ENCODE results near the gene BACH2.

The BACH2 gene

GRCh38 chr6:90021711-90022110 is 274.9 kb downstream of the BACH2 start:
- 83% methylated on average over 1 of the region's 2 CpGs; no CpG with 5 or more reads in 1 of the 2 experiments for WGBS, 2 experiments (ENCODE audit: insufficient coverage in 2 of 2)
- Histone ChIP-seq H3K36me3 (ENCODE audit: control insufficient read depth, insufficient read depth, low read length) (no peaks in the 10 kb centered on the region), H3K9me3 (ENCODE audit: control insufficient read depth, low read length) (no peaks in the 10 kb centered on the region), H3K4me3 (ENCODE audit: extremely low read depth, insufficient read depth, low read length, poor library complexity, severe bottlenecking) (no peak overlapping the region), H3K27ac (ENCODE audit: low read depth, low read length, severe bottlenecking) (no peak overlapping the region), H3K4me1 (ENCODE audit: control insufficient read depth, insufficient read depth, low read length, poor library complexity, severe bottlenecking) (no peaks in the 10 kb centered on the region)

DNA sequence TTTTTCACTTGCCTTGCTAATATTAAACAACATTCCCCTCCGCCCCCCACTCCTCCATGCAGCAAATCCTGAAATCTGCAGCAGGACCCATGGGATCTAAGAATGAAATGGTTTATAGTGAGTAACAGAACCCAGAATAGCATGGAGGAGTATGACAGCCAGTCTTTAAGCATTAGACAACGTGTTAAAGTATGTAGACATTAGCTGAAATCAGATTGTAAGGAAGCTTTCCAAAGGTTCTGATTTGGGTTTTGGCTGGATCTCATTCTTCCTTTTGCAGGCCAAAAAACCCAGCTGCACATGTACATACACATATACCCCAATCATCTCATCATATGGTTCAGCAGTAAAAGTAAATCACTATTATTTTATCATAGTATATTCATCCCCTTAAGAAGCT is 275.9 kb downstream of the BACH2 start:
- H3K4me1 ChIP-seq (ENCODE audit: control insufficient read depth, insufficient read depth, low read length, poor library complexity, severe bottlenecking): no peaks in the 10 kb centered on the region
- no peaks in the 10 kb centered on the region for H3K36me3 ChIP-seq (ENCODE audit: control insufficient read depth, insufficient read depth, low read length)
- no peak overlapping the region for H3K4me3 ChIP-seq (ENCODE audit: extremely low read depth, insufficient read depth, low read length, poor library complexity, severe bottlenecking)
- no peaks in the 10 kb centered on the region for H3K9me3 ChIP-seq (ENCODE audit: control insufficient read depth, low read length)
- H3K27ac ChIP-seq (ENCODE audit: low read depth, low read length, severe bottlenecking): no peak overlapping the region
- 100% methylated on average over 1 of the region's 2 CpGs; no CpG with 5 or more reads in 1 of the 2 experiments for whole genome bisulfite sequencing, 2 experiments (ENCODE audit: insufficient coverage in 2 of 2)

- no peaks in the 10 kb centered on the region for H3K9me3 ChIP-seq (ENCODE audit: control insufficient read depth, low read length)
- H3K36me3 ChIP-seq (ENCODE audit: control insufficient read depth, insufficient read depth, low read length): no peaks in the 10 kb centered on the region
- 100% methylated on average over 1 of the region's 1 CpG; no CpG with 5 or more reads in 1 of the 2 experiments for WGBS, 2 experiments (ENCODE audit: insufficient coverage in 2 of 2)
- H3K4me3 ChIP-seq (ENCODE audit: extremely low read depth, insufficient read depth, low read length, poor library complexity, severe bottlenecking): no peak overlapping the region
- no peaks in the 10 kb centered on the region for H3K4me1 ChIP-seq (ENCODE audit: control insufficient read depth, insufficient read depth, low read length, poor library complexity, severe bottlenecking)
- H3K27ac ChIP-seq (ENCODE audit: low read depth, low read length, severe bottlenecking): no peak overlapping the region
These were observed 277.4 kb downstream of the BACH2 start for GRCh38 chr6:90019216-90019615.

GRCh38 chr6:90015883-90016282 is 280.8 kb downstream of the BACH2 start:
- Histone ChIP-seq H3K9me3 (ENCODE audit: control insufficient read depth, low read length) (no peaks in the 10 kb centered on the region), H3K27ac (ENCODE audit: low read depth, low read length, severe bottlenecking) (no peak overlapping the region), H3K4me3 (ENCODE audit: extremely low read depth, insufficient read depth, low read length, poor library complexity, severe bottlenecking) (no peak overlapping the region), H3K36me3 (ENCODE audit: control insufficient read depth, insufficient read depth, low read length) (no peaks in the 10 kb centered on the region), H3K4me1 (ENCODE audit: control insufficient read depth, insufficient read depth, low read length, poor library complexity, severe bottlenecking) (no peaks in the 10 kb centered on the region)
- WGBS, 2 experiments (ENCODE audit: insufficient coverage in 2 of 2): no CpG with 5 or more reads among the region's 1 CpG

GRCh38 chr6:90008908-90009501 is 287.6 kb downstream of the BACH2 start:
- H3K36me3 ChIP-seq (ENCODE audit: control insufficient read depth, insufficient read depth, low read length): peaks cover 5% of the 10 kb centered on the region
- no peaks in the 10 kb centered on the region for H3K9me3 ChIP-seq (ENCODE audit: control insufficient read depth, low read length)
- peaks cover 3% of the 10 kb centered on the region for H3K4me1 ChIP-seq (ENCODE audit: control insufficient read depth, insufficient read depth, low read length, poor library complexity, severe bottlenecking)
- H3K27ac ChIP-seq (ENCODE audit: low read depth, low read length, severe bottlenecking): no peak overlapping the region
- H3K4me3 ChIP-seq (ENCODE audit: extremely low read depth, insufficient read depth, low read length, poor library complexity, severe bottlenecking): no peak overlapping the region
- 88% methylated on average over 1 of the region's 1 CpG; no CpG with 5 or more reads in 1 of the 2 experiments for WGBS, 2 experiments (ENCODE audit: insufficient coverage in 2 of 2)

GRCh38 chr6:90008189-90008907 is 288.3 kb downstream of the BACH2 start:
- Histone ChIP-seq H3K9me3 (ENCODE audit: control insufficient read depth, low read length) (no peaks in the 10 kb centered on the region), H3K4me3 (ENCODE audit: extremely low read depth, insufficient read depth, low read length, poor library complexity, severe bottlenecking) (no peak overlapping the region), H3K4me1 (ENCODE audit: control insufficient read depth, insufficient read depth, low read length, poor library complexity, severe bottlenecking) (peaks cover 3% of the 10 kb centered on the region), H3K27ac (ENCODE audit: low read depth, low read length, severe bottlenecking) (no peak overlapping the region), H3K36me3 (ENCODE audit: control insufficient read depth, insufficient read depth, low read length) (peaks cover 5% of the 10 kb centered on the region)
- WGBS, 2 experiments (ENCODE audit: insufficient coverage in 2 of 2): 97% methylated on average over 7 to 9 of the region's 9 CpGs

DNA sequence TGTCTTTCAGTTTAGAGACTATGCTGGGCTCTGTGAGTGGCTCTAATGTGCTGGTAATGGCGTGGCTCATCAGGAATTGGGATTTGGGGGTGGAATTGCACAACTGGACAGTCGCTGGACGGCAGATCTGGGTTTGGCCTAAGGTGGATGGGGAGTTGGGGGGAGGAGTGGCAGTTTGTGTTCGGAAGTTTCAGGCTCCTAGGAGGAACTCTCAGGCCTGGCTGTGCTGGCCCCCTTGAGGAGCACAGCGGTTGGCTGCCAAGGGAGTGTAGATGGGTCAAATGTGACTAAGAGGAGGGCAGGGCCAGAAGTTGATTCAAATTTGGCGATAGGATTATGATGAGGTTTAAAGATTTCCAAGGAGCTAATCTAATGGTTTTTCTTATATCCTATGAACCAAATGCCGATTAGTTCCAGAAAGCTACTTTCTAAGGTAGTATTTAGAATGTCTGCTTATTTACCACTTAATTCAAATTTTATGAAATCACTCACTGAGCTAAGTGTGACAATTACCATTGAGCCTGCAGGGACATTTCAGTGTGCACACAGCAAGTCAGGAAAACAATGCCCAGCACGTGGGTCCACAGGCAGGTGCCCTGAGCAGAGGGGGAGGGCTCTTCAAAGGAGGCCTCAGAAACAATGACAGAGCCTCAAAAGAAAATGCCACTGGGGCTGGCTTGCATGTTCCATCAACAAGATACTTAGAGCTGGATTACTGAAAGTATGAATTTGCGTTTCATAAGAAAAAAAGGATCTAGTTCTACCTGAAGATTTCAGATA is 291.4 kb downstream of the BACH2 start:
- Histone ChIP-seq H3K36me3 (ENCODE audit: control insufficient read depth, insufficient read depth, low read length) (peaks cover 5% of the 10 kb centered on the region), H3K4me3 (ENCODE audit: extremely low read depth, insufficient read depth, low read length, poor library complexity, severe bottlenecking) (no peak overlapping the region)
- WGBS, 2 experiments (ENCODE audit: insufficient coverage in 2 of 2): 73 to 81% methylated on average over 8 of the region's 9 CpGs

DNA sequence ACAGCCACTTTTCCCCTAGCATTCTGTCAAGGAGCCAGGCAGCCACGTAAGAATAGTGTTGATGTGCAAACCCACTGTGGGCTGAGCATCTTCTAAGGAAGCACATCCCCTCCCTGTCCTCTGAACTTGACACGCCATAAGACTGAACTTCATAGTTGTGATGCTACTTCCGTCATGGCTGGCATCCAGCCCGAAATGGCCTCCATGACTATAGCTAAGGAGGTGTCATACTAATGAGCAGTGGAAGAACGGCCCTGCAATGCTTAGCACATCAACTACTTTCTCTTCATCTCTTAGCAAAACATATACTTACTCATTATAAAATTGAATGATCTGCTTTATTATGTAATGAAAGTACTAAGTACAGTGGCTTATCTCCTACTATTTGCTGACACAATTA is 292.1 kb downstream of the BACH2 start:
- Histone ChIP-seq H3K36me3 (ENCODE audit: control insufficient read depth, insufficient read depth, low read length) (peaks cover 5% of the 10 kb centered on the region), H3K9me3 (ENCODE audit: control insufficient read depth, low read length) (no peaks in the 10 kb centered on the region), H3K27ac (ENCODE audit: low read depth, low read length, severe bottlenecking) (no peak overlapping the region), H3K4me1 (ENCODE audit: control insufficient read depth, insufficient read depth, low read length, poor library complexity, severe bottlenecking) (peaks cover 3% of the 10 kb centered on the region), H3K4me3 (ENCODE audit: extremely low read depth, insufficient read depth, low read length, poor library complexity, severe bottlenecking) (no peak overlapping the region)
- 95 to 100% methylated on average over 1 to 4 of the region's 5 CpGs for WGBS, 2 experiments (ENCODE audit: insufficient coverage in 2 of 2)

More for the DNA sequence above, 291.4 kb downstream of the BACH2 start:
- Histone ChIP-seq H3K4me1 (ENCODE audit: control insufficient read depth, insufficient read depth, low read length, poor library complexity, severe bottlenecking) (peaks cover 3% of the 10 kb centered on the region), H3K27ac (ENCODE audit: low read depth, low read length, severe bottlenecking) (no peak overlapping the region), H3K9me3 (ENCODE audit: control insufficient read depth, low read length) (no peaks in the 10 kb centered on the region)

GRCh38 chr6:90003941-90004340 is 292.7 kb downstream of the BACH2 start:
- Histone ChIP-seq H3K4me1 (ENCODE audit: control insufficient read depth, insufficient read depth, low read length, poor library complexity, severe bottlenecking) (peaks cover 3% of the 10 kb centered on the region), H3K27ac (ENCODE audit: low read depth, low read length, severe bottlenecking) (no peak overlapping the region), H3K36me3 (ENCODE audit: control insufficient read depth, insufficient read depth, low read length) (peaks cover 5% of the 10 kb centered on the region), H3K4me3 (ENCODE audit: extremely low read depth, insufficient read depth, low read length, poor library complexity, severe bottlenecking) (no peak overlapping the region), H3K9me3 (ENCODE audit: control insufficient read depth, low read length) (no peaks in the 10 kb centered on the region)
- WGBS, 2 experiments (ENCODE audit: insufficient coverage in 2 of 2): 90 to 100% methylated on average over 1 of the region's 2 CpGs

DNA sequence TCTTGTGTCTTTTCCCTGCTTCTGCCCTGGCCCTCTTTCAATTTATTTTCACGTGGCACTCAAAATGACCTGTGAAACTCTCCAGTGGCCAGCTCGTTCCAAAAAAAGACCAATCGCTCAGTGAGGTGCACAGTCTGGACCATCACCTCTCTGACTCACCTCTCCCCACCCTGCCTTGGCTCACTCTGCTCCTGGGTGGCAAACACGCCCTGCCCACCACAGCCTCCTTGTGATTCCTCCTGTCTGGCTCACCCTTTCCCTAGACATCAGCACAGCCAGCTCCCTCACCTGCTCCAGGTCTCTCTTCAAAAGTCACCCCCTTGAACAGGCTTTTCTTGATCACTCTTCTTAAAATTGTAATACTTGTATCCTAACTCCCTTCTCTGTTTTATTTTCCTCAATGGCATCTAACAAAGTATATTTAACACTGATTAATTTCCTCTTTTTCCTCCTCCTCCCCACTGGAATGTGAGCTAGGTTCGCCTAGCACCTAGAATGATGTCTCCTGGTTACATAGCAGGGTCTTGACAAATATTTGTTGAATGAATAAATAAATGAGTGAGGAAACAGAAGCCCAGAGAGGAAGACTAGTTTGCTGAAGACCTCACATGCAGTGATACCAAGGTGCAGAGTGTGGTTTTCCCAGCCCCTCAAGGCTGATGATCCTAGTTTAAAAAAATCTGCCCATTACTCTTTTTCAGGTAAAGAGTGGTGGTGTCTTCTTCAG is 293.4 kb downstream of the BACH2 start:
- no peaks in the 10 kb centered on the region for H3K4me1 ChIP-seq (ENCODE audit: control insufficient read depth, insufficient read depth, low read length, poor library complexity, severe bottlenecking)
- WGBS, 2 experiments (ENCODE audit: insufficient coverage in 2 of 2): 83 to 86% methylated on average over 4 of the region's 5 CpGs
- peaks cover 5% of the 10 kb centered on the region for H3K36me3 ChIP-seq (ENCODE audit: control insufficient read depth, insufficient read depth, low read length)
- H3K27ac ChIP-seq (ENCODE audit: low read depth, low read length, severe bottlenecking): no peak overlapping the region
- H3K9me3 ChIP-seq (ENCODE audit: control insufficient read depth, low read length): no peaks in the 10 kb centered on the region
- H3K4me3 ChIP-seq (ENCODE audit: extremely low read depth, insufficient read depth, low read length, poor library complexity, severe bottlenecking): no peak overlapping the region

Measured in mesodermal cell (in vitro differentiated cells).